Measurements from ENCODE around the gene BLID. TPM values are rescaled to one million over a fixed set of nuclear protein-coding genes. Genes with fewer than 3 reads are reported as not detected.

Gene BLID
- total and polyA plus RNA-seq, 2 experiments from 2014 or later = 2.9 to 4.1 TPM

DNA sequence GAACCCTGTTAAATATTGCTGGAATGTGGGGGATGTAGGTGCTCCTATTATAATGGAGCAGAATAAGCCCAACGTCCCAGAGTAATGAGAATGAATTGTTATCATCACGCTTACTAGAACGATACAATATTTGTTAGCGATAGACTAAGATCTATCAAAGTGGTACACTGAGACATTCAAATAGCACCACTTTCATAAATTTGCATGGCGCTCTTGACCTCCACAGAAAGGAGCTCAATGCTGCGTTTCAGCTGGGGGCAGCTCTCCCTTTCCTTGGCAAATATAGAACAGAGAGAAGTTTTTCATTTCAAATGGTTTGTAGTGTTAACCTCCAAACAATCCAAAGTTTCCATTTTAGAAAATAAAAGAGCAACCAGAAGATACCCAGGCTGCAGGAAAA is 38.2 kb upstream of the BLID start:
- TF ChIP-seq EZH2phosphoT487 (IDR thresholded peaks at IDR 0.05; ENCODE audit: insufficient read depth, low read depth) = no peak
- TF ChIP-seq EZH2 (IDR thresholded peaks at IDR 0.05; ENCODE audit: insufficient read depth, poor library complexity, severe bottlenecking) = no peak
- 96 to 99% methylated on average over 6 of the region's 6 CpGs for WGBS, 2 experiments (ENCODE audit: low coverage in 1 of 2, low lambda C conversion rate in 2 of 2, missing lambda C conversion rate in 2 of 2)
- Histone ChIP-seq H3K36me3 (ENCODE audit: low read depth) (peaks cover 78% of the 10 kb centered on the region), H3K4me1 (ENCODE audit: insufficient read depth) (peaks cover 96% of the 10 kb centered on the region), H3K79me2 (ENCODE audit: insufficient read depth) (peaks cover 100% of the 10 kb centered on the region), H3K27me3 (replicated peaks; ENCODE audit: insufficient read depth) (no peaks in the 10 kb centered on the region), H3K9me3 (ENCODE audit: low read depth) (no peaks in the 10 kb centered on the region), H3K4me3 (no peak overlapping the region), H3K9ac (no peak overlapping the region), H2AFZ (no peak overlapping the region), H3K9me2 (ENCODE audit: insufficient read depth) (no peaks in the 10 kb centered on the region), H3F3A (ENCODE audit: insufficient read depth) (peaks cover 99% of the 10 kb centered on the region), H3K27ac (peak overlapping the region; percentile 91), H4K20me1 (ENCODE audit: insufficient read depth) (no peaks in the 10 kb centered on the region), H3K4me2 (ENCODE audit: unreplicated experiment) (peak overlapping the region; percentile 29)
- in situ Hi-C loops (cut with MboI) = no loop called here
- DNase-seq = no peak

DNA sequence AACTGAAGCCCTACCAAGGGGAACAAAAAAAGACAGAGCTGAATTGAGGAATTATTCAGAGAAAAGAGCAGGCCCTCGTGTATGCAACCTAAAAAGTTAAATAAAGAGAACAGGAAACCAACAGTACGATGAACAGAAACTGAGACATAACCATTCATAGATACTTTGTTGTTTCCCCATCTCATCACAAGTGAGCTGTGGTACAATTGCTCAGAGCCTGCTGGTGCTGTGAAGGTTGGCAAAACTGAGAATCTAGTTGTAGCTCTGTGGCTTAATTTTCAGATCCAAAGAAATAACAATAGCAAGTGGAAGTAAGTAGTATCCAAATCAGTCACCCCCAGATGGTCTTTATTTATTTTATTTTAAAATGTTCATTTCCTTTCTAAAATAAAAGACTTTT is 37.7 kb upstream of the BLID start:
- peak; percentile 29 for DNase-seq
- Histone ChIP-seq H3K9me2 (ENCODE audit: insufficient read depth) (no peaks in the 10 kb centered on the region), H3K36me3 (ENCODE audit: low read depth) (peaks cover 80% of the 10 kb centered on the region), H3K4me1 (ENCODE audit: insufficient read depth) (peaks cover 96% of the 10 kb centered on the region), H3F3A (ENCODE audit: insufficient read depth) (peaks cover 99% of the 10 kb centered on the region), H2AFZ (no peak overlapping the region), H3K9ac (no peak overlapping the region), H3K4me3 (no peak overlapping the region), H3K79me2 (ENCODE audit: insufficient read depth) (peaks cover 100% of the 10 kb centered on the region), H4K20me1 (ENCODE audit: insufficient read depth) (no peaks in the 10 kb centered on the region), H3K27ac (peak overlapping the region; percentile 91), H3K9me3 (ENCODE audit: low read depth) (no peaks in the 10 kb centered on the region), H3K4me2 (ENCODE audit: unreplicated experiment) (no peak overlapping the region), H3K27me3 (replicated peaks; ENCODE audit: insufficient read depth) (no peaks in the 10 kb centered on the region)
- in situ Hi-C loops (cut with MboI) = no loop called here
- no peak for TF ChIP-seq EZH2 (IDR thresholded peaks at IDR 0.05; ENCODE audit: insufficient read depth, poor library complexity, severe bottlenecking)
- TF ChIP-seq EZH2phosphoT487 (IDR thresholded peaks at IDR 0.05; ENCODE audit: insufficient read depth, low read depth) = no peak
- 63 to 74% methylated on average over 2 of the region's 2 CpGs for WGBS, 2 experiments (ENCODE audit: low coverage in 1 of 2, low lambda C conversion rate in 2 of 2, missing lambda C conversion rate in 2 of 2)

DNA sequence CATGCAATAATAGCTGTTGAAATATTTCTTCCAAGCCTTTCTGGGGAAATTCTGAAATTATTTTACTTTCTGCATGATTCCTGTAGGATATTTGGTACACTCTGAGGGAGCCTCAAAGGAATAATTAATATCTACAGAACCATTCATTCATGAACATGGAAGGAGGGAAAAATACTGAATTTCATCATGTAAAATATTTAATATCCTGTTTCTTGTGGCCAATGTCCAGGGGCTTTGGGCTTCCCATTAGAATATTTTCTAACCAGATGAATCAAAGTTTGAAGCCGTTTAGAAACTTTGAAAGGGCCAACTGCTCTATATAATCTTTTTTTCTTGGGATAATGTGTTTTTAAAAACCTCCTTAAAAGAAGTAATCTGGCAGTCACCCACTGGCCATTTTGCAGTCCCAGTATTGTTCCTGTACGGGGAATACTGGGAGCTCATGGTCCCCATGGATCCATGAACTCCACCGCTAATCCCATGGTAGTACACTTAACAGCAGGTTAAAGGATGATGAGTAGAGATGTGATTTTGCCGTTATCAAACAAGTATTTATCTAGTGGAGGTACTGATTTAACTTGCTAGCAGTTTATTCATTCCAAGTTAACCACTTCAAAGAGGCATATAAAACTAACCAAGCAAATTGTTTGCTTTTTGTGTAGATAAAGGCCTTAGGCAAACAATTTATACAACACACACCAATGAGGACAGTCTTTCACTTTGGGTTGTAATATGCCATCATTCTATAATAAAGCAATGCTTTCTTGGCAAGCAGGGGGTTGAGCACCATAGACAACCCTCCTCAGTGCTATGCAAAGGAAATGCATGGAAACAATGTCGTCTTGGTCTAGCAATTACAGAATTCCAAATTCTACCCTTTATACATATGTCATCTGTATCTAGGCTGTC is 34.5 kb upstream of the BLID start:
- Histone ChIP-seq H3K9me3 (ENCODE audit: low read depth) (no peaks in the 10 kb centered on the region), H2AFZ (no peak overlapping the region), H3K27ac (peak overlapping the region; percentile 43), H3K4me3 (no peak overlapping the region), H3F3A (ENCODE audit: insufficient read depth) (peaks cover 99% of the 10 kb centered on the region), H3K9ac (no peak overlapping the region), H3K36me3 (ENCODE audit: low read depth) (peaks cover 98% of the 10 kb centered on the region), H3K79me2 (ENCODE audit: insufficient read depth) (peaks cover 100% of the 10 kb centered on the region), H3K9me2 (ENCODE audit: insufficient read depth) (no peaks in the 10 kb centered on the region), H3K27me3 (replicated peaks; ENCODE audit: insufficient read depth) (no peaks in the 10 kb centered on the region), H4K20me1 (ENCODE audit: insufficient read depth) (no peaks in the 10 kb centered on the region), H3K4me2 (ENCODE audit: unreplicated experiment) (peak overlapping the region; percentile 17), H3K4me1 (ENCODE audit: insufficient read depth) (peaks cover 97% of the 10 kb centered on the region)
- in situ Hi-C loops (cut with MboI) = no loop called here
- no peak for DNase-seq
- no peak for TF ChIP-seq EZH2phosphoT487 (IDR thresholded peaks at IDR 0.05; ENCODE audit: insufficient read depth, low read depth)
- TF ChIP-seq EZH2 (IDR thresholded peaks at IDR 0.05; ENCODE audit: insufficient read depth, poor library complexity, severe bottlenecking) = no peak
- 62 to 64% methylated on average over 5 of the region's 5 CpGs for WGBS, 2 experiments (ENCODE audit: low coverage in 1 of 2, low lambda C conversion rate in 2 of 2, missing lambda C conversion rate in 2 of 2)

DNA sequence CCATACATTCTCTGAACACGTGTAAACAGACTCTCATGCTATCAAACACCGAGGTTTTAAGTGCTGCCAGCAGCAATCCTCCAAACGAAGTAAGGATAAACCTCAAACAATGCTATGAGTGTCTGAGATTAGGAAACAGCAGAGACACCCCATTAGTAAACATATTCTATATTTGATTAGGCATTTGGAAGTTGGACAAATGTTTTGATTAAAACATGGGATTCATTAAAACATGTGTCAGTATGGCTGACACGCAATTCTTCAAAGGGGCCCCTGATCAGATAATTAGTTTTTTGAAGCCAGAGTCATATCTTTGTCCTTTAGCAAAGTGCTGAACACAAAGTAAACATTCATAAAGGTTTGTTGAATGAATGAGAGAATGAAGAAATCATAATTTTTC is 33.2 kb upstream of the BLID start:
- H2AFZ ChIP-seq = no peak overlapping the region
- H3K4me3 ChIP-seq = no peak overlapping the region
- no peaks in the 10 kb centered on the region for H3K9me2 ChIP-seq (ENCODE audit: insufficient read depth)
- H3K4me2 ChIP-seq (ENCODE audit: unreplicated experiment) = no peak overlapping the region
- peak overlapping the region; percentile 43 for H3K27ac ChIP-seq
- peaks cover 99% of the 10 kb centered on the region for H3F3A ChIP-seq (ENCODE audit: insufficient read depth)
- in situ Hi-C loops (cut with MboI) = no loop called here
- no peak overlapping the region; the same call in 1 of the 2 replicates for H3K9ac ChIP-seq
- peaks cover 100% of the 10 kb centered on the region for H3K79me2 ChIP-seq (ENCODE audit: insufficient read depth)
- WGBS, 2 experiments (ENCODE audit: low coverage in 1 of 2, low lambda C conversion rate in 2 of 2, missing lambda C conversion rate in 2 of 2) = 75 to 84% methylated on average over 4 of the region's 4 CpGs
- no peaks in the 10 kb centered on the region for H4K20me1 ChIP-seq (ENCODE audit: insufficient read depth)
- no peak for DNase-seq
- no peak for TF ChIP-seq EZH2 (IDR thresholded peaks at IDR 0.05; ENCODE audit: insufficient read depth, poor library complexity, severe bottlenecking)
- no peak for TF ChIP-seq EZH2phosphoT487 (IDR thresholded peaks at IDR 0.05; ENCODE audit: insufficient read depth, low read depth)
- peaks cover 97% of the 10 kb centered on the region for H3K4me1 ChIP-seq (ENCODE audit: insufficient read depth)
- H3K36me3 ChIP-seq (ENCODE audit: low read depth) = peaks cover 98% of the 10 kb centered on the region
- H3K27me3 ChIP-seq (replicated peaks; ENCODE audit: insufficient read depth) = no peaks in the 10 kb centered on the region
- H3K9me3 ChIP-seq (ENCODE audit: low read depth) = no peaks in the 10 kb centered on the region

Data from GM23248 (cell line).